HepG2 (cell line): ENCODE data around the gene C5.
A peak's percentile ranks its signal among the peaks of the same experiment; 100 is the strongest.

ENCODE experiments used
- ELF4 ChIP-seq: sonication (generic); formaldehyde crosslinking; IDR thresholded peaks from 2 replicates; pipeline ENCODE4 v1.5.0; 2020; ENCODE audit warnings: missing genetic modification reagents, mild to moderate bottlenecking, moderate library complexity, borderline replicate concordance
- KDM5B ChIP-seq: sonication (generic); formaldehyde crosslinking; IDR thresholded peaks from 2 replicates; pipeline ENCODE4 v1.4.0; 2020; ENCODE audit warnings: missing genetic modification reagents, mild to moderate bottlenecking, borderline replicate concordance
- MAX ChIP-seq: IDR thresholded peaks from 2 replicates; pipeline ENCODE4 v1.6.1; 2012; ENCODE audit warnings: inconsistent platforms
- NR2C2 ChIP-seq: sonication (generic); formaldehyde crosslinking; IDR thresholded peaks from 2 replicates; pipeline ENCODE4 v1.4.0; 2020; ENCODE audit warnings: missing genetic modification reagents, mild to moderate bottlenecking, moderate library complexity, borderline replicate concordance
- POLR2A ChIP-seq, 2 experiments: IDR thresholded peaks; 2 replicates each; pipeline ENCODE4 v1.6.1; 2011; ENCODE audit warnings: low read depth in 2 of 2, low read length in 2 of 2, mild to moderate bottlenecking in 1 of 2, moderate library complexity in 1 of 2; ENCODE audit not compliant: insufficient read depth in 1 of 2
- RBM22 ChIP-seq: fragments of 200-400 bp; formaldehyde crosslinking; optimal IDR thresholded peaks from 2 replicates; pipeline ENCODE3; 2017; ENCODE audit warnings: mild to moderate bottlenecking, low read length, moderate library complexity
- ZNF10 ChIP-seq: sonication (generic); formaldehyde crosslinking; IDR thresholded peaks from 2 replicates; pipeline ENCODE4 v1.4.0; 2020; ENCODE audit warnings: mild to moderate bottlenecking, low read depth, missing genetic modification reagents, borderline replicate concordance
- ZNF557 ChIP-seq: sonication (generic); formaldehyde crosslinking; IDR thresholded peaks from 2 replicates; pipeline ENCODE4 v1.4.0; 2020; ENCODE audit warnings: missing genetic modification reagents
- ZNF629 ChIP-seq: sonication (generic); formaldehyde crosslinking; conservative IDR thresholded peaks from 2 replicates; pipeline ENCODE4 v1.5.0; 2020; ENCODE audit warnings: missing genetic modification reagents
- ZNF724P ChIP-seq: sonication (generic); formaldehyde crosslinking; IDR thresholded peaks from 2 replicates; pipeline ENCODE4 v1.8.0; 2022; ENCODE audit warnings: missing genetic modification reagents, borderline replicate concordance
- ZNF776 ChIP-seq: sonication (generic); formaldehyde crosslinking; IDR thresholded peaks from 2 replicates; pipeline ENCODE4 v1.4.0; 2020; ENCODE audit warnings: mild to moderate bottlenecking, missing genetic modification reagents
- ZNF816 ChIP-seq: sonication (generic); formaldehyde crosslinking; IDR thresholded peaks from 2 replicates; pipeline ENCODE4 v1.8.0; 2022; ENCODE audit warnings: missing genetic modification reagents, mild to moderate bottlenecking, borderline replicate concordance
- TF ChIP-seq, protein P1 (sequence below): sonication (generic); formaldehyde crosslinking; IDR thresholded peaks from 2 replicates; pipeline ENCODE4 v1.9.0; 2021; ENCODE audit warnings: missing genetic modification reagents, mild to moderate bottlenecking, borderline replicate concordance
- TF ChIP-seq, protein P2 (sequence below): sonication (generic); formaldehyde crosslinking; IDR thresholded peaks from 2 replicates; pipeline ENCODE4 v1.5.0; 2020; ENCODE audit warnings: mild to moderate bottlenecking, missing genetic modification reagents, moderate library complexity

DNA sequence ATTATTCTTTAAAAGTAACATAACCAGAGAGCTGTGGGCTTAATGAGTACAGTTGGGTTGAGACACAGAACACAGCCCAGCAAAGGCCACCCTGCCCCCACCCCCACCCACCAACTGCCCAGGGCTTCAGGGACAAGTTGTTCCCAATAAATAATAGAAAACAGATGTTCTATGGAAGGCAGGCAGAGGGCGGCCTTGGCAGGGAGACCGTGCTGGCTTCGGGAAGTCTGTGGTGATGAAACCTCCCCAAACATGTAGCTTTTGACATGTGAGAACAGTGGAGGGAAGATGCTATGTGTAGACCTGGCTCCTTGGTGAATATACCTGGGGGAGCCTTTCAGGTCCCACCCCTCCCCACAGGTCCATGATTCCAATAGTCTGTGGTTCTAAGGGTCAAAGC lies 133.5 kb downstream of the C5 start:
- TF ChIP-seq ZNF816, result no peak
- TF ChIP-seq ZNF629, result no peak
- TF ChIP-seq MAX, result no peak
- no peak for TF ChIP-seq NR2C2
- TF ChIP-seq KDM5B, result no peak
- TF ChIP-seq ZNF10 (CRISPR knock-in tag), result no peak
- TF ChIP-seq, protein P1, sequence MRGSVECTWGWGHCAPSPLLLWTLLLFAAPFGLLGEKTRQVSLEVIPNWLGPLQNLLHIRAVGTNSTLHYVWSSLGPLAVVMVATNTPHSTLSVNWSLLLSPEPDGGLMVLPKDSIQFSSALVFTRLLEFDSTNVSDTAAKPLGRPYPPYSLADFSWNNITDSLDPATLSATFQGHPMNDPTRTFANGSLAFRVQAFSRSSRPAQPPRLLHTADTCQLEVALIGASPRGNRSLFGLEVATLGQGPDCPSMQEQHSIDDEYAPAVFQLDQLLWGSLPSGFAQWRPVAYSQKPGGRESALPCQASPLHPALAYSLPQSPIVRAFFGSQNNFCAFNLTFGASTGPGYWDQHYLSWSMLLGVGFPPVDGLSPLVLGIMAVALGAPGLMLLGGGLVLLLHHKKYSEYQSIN (CRISPR knock-in tag), result no peak
- TF ChIP-seq ZNF776 (CRISPR knock-in tag), result no peak
- TF ChIP-seq, protein P2, sequence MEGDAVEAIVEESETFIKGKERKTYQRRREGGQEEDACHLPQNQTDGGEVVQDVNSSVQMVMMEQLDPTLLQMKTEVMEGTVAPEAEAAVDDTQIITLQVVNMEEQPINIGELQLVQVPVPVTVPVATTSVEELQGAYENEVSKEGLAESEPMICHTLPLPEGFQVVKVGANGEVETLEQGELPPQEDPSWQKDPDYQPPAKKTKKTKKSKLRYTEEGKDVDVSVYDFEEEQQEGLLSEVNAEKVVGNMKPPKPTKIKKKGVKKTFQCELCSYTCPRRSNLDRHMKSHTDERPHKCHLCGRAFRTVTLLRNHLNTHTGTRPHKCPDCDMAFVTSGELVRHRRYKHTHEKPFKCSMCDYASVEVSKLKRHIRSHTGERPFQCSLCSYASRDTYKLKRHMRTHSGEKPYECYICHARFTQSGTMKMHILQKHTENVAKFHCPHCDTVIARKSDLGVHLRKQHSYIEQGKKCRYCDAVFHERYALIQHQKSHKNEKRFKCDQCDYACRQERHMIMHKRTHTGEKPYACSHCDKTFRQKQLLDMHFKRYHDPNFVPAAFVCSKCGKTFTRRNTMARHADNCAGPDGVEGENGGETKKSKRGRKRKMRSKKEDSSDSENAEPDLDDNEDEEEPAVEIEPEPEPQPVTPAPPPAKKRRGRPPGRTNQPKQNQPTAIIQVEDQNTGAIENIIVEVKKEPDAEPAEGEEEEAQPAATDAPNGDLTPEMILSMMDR (CRISPR knock-in tag), result peak; percentile 36; the same call in 1 of the 2 replicates
- no peak for TF ChIP-seq RBM22
- TF ChIP-seq POLR2A (IDR thresholded peaks at IDR 0.05; ENCODE audit: insufficient read depth in 1 of 2, low read depth in 2 of 2, low read length in 2 of 2), result no peak
- TF ChIP-seq ZNF557 (CRISPR knock-in tag), result no peak
- no peak for TF ChIP-seq ZNF724P
- TF ChIP-seq ELF4 (CRISPR knock-in tag), result no peak
